NB4 (cell line): ENCODE measurements around the gene QTRT2.

Source experiments
- DNase-seq: peaks from one replicate; pipeline ENCODE4 v3.0.0; 2010; ENCODE audit warnings: low read depth
- H3K4me3 ChIP-seq: one replicate; pipeline ENCODE4 v1.5.1; 2011; ENCODE audit warnings: mild to moderate bottlenecking, low read depth, low read length, moderate library complexity
- CTCF ChIP-seq: IDR thresholded peaks from one replicate; pipeline ENCODE4 v1.5.1; 2012; ENCODE audit warnings: low read depth, low read length
- MYC ChIP-seq: IDR thresholded peaks from 2 replicates; pipeline ENCODE4 v1.6.1; 2011; ENCODE audit warnings: low read depth, low read length
- POLR2A ChIP-seq: IDR thresholded peaks from 2 replicates; pipeline ENCODE4 v1.6.1; 2011; ENCODE audit warnings: mild to moderate bottlenecking; ENCODE audit not compliant: insufficient read length; ENCODE audit errors: extremely low read depth
- TF ChIP-seq, protein P1 (sequence below): IDR thresholded peaks from 2 replicates; pipeline ENCODE4 v1.6.1; 2011; ENCODE audit warnings: low read depth, low read length

The QTRT2 gene

DNA sequence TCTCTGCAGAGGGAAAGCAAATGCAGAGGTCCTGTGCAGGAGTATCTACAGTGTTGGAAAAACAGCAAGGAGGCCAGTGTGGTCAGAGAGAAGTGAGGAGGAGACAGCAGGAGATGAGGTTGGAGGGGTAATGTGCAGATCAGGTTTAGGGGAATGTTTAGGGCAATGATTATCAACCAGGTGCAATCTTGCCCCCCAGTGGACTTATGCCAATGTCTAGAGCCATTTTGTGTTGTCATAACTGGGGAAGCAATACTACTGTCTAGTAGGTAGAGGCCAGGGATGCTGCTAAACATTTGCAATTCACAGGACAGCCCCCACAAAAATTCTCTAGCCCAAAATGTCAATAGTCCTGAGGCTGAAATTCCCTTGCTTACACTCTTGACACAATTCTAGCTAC, 13.3 kb upstream of the QTRT2 start:
- TF ChIP-seq POLR2A: no peak
- TF ChIP-seq, protein P1, sequence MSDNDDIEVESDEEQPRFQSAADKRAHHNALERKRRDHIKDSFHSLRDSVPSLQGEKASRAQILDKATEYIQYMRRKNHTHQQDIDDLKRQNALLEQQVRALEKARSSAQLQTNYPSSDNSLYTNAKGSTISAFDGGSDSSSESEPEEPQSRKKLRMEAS: no peak
- DNase-seq: no peak
- H3K4me3 ChIP-seq: no peak overlapping the region

DNA sequence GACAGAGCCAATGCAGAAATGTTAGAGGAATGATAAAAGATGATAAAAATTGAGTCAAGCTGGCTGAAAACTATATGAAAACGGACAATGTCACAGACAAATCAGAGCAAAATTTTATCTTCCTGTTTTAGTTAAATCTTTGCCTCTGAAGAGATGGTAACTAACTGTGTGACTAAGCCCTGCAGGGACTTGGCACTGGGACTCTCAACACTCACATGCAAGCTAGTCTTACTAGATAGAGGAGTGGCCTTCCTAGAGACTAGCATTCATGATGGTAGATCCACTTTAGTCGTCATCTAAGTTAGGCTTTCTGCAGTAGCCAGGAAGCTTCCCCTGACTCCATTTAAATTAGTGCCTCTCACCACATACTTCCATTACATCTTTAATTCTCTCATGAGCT, 4.3 kb upstream of the QTRT2 start:
- no peak for DNase-seq
- TF ChIP-seq MYC (no peak), CTCF (no peak), POLR2A (no peak)
- no peak overlapping the region for H3K4me3 ChIP-seq

DNA sequence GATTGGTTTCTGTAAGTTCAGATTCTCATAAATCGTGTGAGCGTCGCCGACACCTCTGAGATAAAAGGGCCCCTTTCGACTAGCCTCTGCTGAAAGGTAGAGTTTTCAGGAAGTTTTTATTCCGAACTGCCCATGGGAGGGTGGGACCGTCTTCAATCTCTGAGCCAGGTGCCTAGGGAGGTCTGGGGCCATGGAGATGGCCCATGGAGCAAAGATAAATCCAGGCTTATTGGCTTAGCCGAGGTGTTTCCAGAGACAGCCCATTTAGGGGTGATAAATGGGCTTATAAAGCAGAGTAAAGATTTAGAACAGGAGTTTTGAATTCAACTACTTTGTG, 442 bp downstream of the QTRT2 start:
- H3K4me3 ChIP-seq: peak overlapping the region; percentile 94
- DNase-seq: no peak
- TF ChIP-seq, protein P1: no peak
- TF ChIP-seq POLR2A (no peak), CTCF (no peak), MYC (no peak)

- no peak for DNase-seq
These were observed 2.1 kb downstream of the QTRT2 start for GRCh38 chr3:114058646-114059045.

DNA sequence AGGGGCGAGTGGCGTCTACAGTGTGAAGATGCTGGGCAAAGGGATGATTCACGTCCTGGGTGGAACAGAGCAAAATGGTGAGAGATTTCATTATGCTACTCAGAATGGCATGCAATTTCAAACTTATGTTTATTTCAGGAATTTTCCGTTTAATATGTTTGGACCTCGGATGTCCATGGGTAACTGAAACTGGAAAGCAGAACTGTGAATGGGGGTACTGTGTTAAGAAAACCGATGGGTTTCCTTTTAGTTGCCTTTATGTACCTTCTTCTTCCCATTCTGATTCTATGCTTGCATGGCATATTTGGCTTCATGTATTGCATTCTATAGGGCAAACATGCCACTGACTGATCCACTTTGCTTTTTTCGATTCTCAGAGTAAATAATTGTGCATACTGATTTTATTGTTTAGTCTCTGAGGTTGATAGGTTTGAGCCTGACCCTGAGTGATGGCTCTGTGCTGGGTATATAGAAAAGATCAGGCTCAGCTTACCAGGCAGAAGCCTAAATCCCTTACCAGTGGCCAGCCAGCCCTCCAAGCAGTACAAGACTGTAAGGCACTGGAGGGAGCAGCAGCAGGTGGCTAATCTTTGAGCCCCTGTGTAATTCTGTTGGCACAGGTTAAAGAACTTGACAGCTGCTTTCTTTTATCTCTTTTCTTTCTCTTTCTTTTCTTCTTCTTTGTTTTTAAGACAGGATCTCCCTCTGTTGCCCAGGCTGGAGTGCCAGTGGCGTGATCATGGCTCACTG, 4.5 kb downstream of the QTRT2 start:
- DNase-seq: no peak
- TF ChIP-seq, protein P1: no peak
- TF ChIP-seq MYC: no peak
- no peak for TF ChIP-seq CTCF
- TF ChIP-seq POLR2A: no peak
- no peak overlapping the region for H3K4me3 ChIP-seq

More at GRCh38 chr3:114058646-114059045, 2.1 kb downstream of the QTRT2 start:
- TF ChIP-seq, protein P1: no peak
- peak overlapping the region; percentile 23 for H3K4me3 ChIP-seq

DNA sequence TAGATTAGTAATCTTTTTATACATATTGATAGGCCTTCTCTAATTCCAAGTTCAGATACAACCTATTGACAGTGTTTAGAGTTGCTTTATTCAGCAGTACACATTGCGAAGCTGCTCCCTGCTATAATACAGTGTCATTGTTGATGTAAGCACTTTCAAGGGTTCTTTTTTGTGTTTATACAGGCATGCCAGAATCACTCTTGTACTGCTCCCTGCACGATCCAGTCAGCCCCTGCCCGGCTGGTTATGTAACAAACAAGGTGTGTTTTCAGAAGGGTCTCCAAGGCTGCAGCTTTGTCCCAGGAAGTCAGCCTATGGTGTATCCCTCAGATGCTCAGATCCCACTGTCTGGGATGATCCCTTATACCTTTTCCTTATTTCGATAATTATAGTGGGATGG, 11.3 kb downstream of the QTRT2 start:
- DNase-seq: no peak
- no peak overlapping the region for H3K4me3 ChIP-seq
- TF ChIP-seq CTCF (no peak), MYC (no peak), POLR2A (no peak)
- TF ChIP-seq, protein P1: no peak

GRCh38 chr3:114068336-114068735, 11.8 kb downstream of the QTRT2 start:
- TF ChIP-seq, protein P1: no peak
- TF ChIP-seq POLR2A (no peak), CTCF (no peak), MYC (no peak)
- DNase-seq: no peak
- no peak overlapping the region for H3K4me3 ChIP-seq
